Peyer's patch (tissue), 4 donors: ENCODE results near the gene MBNL2.

ENCODE experiments used
- POLR2A ChIP-seq, 2 donors: fragments of 450-650 bp; IDR thresholded peaks; one replicate each; pipeline ENCODE4 v1.5.1; 2017; ENCODE audit warnings: antibody characterized with exemption in 2 of 2, mild to moderate bottlenecking in 2 of 2, moderate library complexity in 2 of 2
- TF ChIP-seq, protein P1 (sequence below), 6 experiments: fragments of 450-650 bp in 4 of 6; fragments of 200-600 bp in 2 of 6; sonication (generic) in 1 of 6; IDR thresholded peaks; one replicate each; pipeline ENCODE4 v1.5.1; 2017 to 2019; ENCODE audit warnings: antibody characterized with exemption in 6 of 6, mild to moderate bottlenecking in 3 of 6, moderate library complexity in 1 of 6

DNA sequence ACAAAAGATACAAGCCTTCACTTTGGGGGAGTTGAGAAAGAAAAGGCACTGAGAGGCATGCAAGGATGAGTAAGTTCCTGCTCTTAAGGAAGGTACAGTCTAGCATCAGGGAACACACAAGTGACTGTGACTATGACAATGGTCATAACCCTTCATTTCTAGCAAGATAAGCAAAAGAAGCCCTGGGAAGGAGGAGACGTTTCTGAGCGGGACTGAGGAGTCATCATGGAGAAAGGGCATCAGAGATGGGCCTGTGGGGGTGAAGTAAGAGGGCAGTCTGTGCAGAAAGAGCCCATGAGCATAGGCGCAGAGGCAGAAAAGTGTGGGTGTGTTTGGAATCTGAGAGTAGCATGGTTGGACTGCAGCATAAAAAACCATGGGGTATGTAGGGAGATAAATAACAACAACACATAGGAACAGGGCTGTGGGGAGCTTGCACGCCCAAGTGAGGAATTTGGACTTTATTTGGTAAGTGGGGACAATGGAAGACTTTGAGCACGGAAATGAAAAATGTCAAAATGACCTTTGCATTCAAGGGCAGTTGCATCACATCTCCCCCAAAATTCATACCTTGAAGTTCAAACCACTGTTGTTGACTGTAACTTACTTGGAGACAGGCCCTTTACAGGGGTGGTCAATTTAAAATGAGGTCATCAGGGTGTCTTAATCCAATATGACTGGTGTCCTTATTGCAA, 86.7 kb downstream of the MBNL2 start:
- TF ChIP-seq, protein P1, sequence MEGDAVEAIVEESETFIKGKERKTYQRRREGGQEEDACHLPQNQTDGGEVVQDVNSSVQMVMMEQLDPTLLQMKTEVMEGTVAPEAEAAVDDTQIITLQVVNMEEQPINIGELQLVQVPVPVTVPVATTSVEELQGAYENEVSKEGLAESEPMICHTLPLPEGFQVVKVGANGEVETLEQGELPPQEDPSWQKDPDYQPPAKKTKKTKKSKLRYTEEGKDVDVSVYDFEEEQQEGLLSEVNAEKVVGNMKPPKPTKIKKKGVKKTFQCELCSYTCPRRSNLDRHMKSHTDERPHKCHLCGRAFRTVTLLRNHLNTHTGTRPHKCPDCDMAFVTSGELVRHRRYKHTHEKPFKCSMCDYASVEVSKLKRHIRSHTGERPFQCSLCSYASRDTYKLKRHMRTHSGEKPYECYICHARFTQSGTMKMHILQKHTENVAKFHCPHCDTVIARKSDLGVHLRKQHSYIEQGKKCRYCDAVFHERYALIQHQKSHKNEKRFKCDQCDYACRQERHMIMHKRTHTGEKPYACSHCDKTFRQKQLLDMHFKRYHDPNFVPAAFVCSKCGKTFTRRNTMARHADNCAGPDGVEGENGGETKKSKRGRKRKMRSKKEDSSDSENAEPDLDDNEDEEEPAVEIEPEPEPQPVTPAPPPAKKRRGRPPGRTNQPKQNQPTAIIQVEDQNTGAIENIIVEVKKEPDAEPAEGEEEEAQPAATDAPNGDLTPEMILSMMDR (IDR thresholded peaks at IDR 0.05): no peak
- TF ChIP-seq POLR2A (IDR thresholded peaks at IDR 0.05): no peak
